Ovary (tissue), 9 donors: Measurements from ENCODE around the gene ARFGAP3. TPM values are rescaled to one million over a fixed set of nuclear protein-coding genes. Genes with fewer than 3 reads are reported as not detected.

ENCODE experiments used
- DNase-seq, 5 donors: peaks; one replicate each; pipeline ENCODE4 v3.0.0-alpha.2; 2019 to 2020
- H3K27ac ChIP-seq, 2 donors: fragments of 200-600 bp; one replicate each; pipeline versions ENCODE4 v1.5.1 to v1.8.0; 2019 to 2022
- H3K27me3 ChIP-seq: fragments of 200-600 bp; one replicate; pipeline ENCODE4 v1.8.0; 2022
- H3K36me3 ChIP-seq: fragments of 200-600 bp; sonication (generic); one replicate; pipeline ENCODE4 v1.5.1; 2019
- H3K4me1 ChIP-seq: one replicate; pipeline ENCODE4 v1.8.1; 2013; ENCODE audit warnings: mild to moderate bottlenecking, moderate library complexity; ENCODE audit not compliant: insufficient read depth
- H3K4me3 ChIP-seq: fragments of 200-600 bp; sonication (generic); one replicate; pipeline ENCODE4 v1.5.1; 2017
- H3K9me3 ChIP-seq, 2 donors: fragments of 200-600 bp in 1 of 2; sonication (generic) in 1 of 2; one replicate each; pipeline versions ENCODE4 v1.5.1 to v1.8.1; 2013 to 2019; ENCODE audit warnings: mild to moderate bottlenecking in 1 of 2, moderate library complexity in 1 of 2
- EP300 ChIP-seq: sonication (generic); formaldehyde crosslinking; IDR thresholded peaks from one replicate; pipeline ENCODE4 v1.6.1; 2017; ENCODE audit warnings: antibody characterized with exemption
- POLR2A ChIP-seq: fragments of 450-650 bp; IDR thresholded peaks from one replicate; pipeline ENCODE4 v1.6.1; 2017; ENCODE audit warnings: antibody characterized with exemption, mild to moderate bottlenecking, moderate library complexity
- WGBS, 3 donors: extraction: QIAGEN DNeasy Blood & Tissue Kit in 1 of 3; methylation state at CpG; one replicate each; pipeline versions ENCODE4 v1.1.5 to v1.1.7; 2013 to 2017; 5-methylcytosine and 5-hydroxymethylcytosine counted together
- intact Hi-C, 4 donors: fragments of 100-400 bp; cut with DNase I; formaldehyde crosslinking; loops; one replicate each; pipeline versions ENCODE4 v1.11.0 to v1.15.1; 2022 to 2023
- polyA plus RNA-seq, 2 donors: library from polyadenylated mRNA; stranded (reverse); fragments of 200-250 nt in 1 of 2; fragments of 350-450 nt in 1 of 2; fragmentation: Illumina TruSeq in 1 of 2; extraction: RNeasy Lipid Tissue Mini Kit (QIAGEN cat#74804) in 1 of 2; gene quantifications; one replicate each; pipeline ENCODE4 v1.2.3, GENCODE V29; 2013 to 2014
- total RNA-seq, 7 donors: library from RNA; depleted of rRNA in 2 of 7; stranded (reverse); fragments of >200 nt in 2 of 7; fragmentation: NEBNext Ultra II Directional in 3 of 7; extraction: Animal tissue kit (Norgen Biotek cat#: 25700) in 3 of 7; gene quantifications; one replicate each; pipeline versions ENCODE4 v1.1.0 to v1.2.4, GENCODE V29; 2016 to 2023
- TF ChIP-seq, protein P1 (sequence below), 3 donors: fragments of 450-650 bp in 2 of 3; fragments of 200-600 bp in 1 of 3; IDR thresholded peaks; one replicate each; pipeline versions ENCODE4 v1.5.1 to v1.8.0; 2016 to 2022; ENCODE audit warnings: antibody characterized with exemption in 3 of 3, mild to moderate bottlenecking in 1 of 3
- donor health status: DM: no; HTN: no; CAD: no; lungs with moderate emphysema.
- donor health status: DM: no; HTN: no; CAD: no.
- donor health status: Bipolar disorder and iron deficiency.
- donor health status: DM: yes; HTN: yes; CAD: no.
- donor health status: DM: no; HTN: no; CAD: no.
- donor health status: DM: yes; HTN: yes; CAD: no.

Gene ARFGAP3
- total and polyA plus RNA-seq, 9 donors: 21.6 to 47.8 (median 39.2) TPM

DNA sequence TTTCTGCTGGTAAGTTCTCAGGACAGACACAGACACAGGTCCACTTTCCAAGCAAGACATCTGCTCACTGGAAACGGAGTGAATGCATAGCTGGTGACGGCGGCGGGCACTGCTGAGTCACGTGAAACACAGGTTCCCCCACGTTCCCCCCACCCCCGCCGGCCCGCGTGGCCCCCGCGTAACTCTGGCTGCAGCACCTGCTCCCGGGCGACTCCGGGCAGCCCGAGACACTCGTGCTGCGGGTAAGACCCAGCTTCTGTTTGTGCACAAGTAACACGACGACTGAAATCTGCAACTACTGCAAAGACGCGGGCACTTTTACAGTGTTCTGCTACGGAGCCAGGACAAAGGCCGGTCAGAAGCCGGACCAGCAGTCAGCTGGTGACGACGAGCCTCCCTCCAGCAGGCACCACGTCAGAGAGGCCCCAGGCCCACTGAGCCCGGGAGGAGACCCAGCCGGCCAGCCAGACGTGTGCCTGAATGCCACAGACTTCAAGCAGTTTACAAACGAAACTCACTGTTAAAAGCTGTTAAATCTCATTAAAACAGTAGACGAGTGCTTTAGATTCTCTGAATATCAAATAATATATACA lies 12.9 kb upstream of the ARFGAP3 start:
- no peak for DNase-seq
- TF ChIP-seq POLR2A: no peak
- TF ChIP-seq, protein P1, sequence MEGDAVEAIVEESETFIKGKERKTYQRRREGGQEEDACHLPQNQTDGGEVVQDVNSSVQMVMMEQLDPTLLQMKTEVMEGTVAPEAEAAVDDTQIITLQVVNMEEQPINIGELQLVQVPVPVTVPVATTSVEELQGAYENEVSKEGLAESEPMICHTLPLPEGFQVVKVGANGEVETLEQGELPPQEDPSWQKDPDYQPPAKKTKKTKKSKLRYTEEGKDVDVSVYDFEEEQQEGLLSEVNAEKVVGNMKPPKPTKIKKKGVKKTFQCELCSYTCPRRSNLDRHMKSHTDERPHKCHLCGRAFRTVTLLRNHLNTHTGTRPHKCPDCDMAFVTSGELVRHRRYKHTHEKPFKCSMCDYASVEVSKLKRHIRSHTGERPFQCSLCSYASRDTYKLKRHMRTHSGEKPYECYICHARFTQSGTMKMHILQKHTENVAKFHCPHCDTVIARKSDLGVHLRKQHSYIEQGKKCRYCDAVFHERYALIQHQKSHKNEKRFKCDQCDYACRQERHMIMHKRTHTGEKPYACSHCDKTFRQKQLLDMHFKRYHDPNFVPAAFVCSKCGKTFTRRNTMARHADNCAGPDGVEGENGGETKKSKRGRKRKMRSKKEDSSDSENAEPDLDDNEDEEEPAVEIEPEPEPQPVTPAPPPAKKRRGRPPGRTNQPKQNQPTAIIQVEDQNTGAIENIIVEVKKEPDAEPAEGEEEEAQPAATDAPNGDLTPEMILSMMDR (IDR thresholded peaks at IDR 0.05): no peak
- no peak for TF ChIP-seq EP300
- H3K36me3 ChIP-seq: no peaks in the 10 kb centered on the region
- H3K9me3 ChIP-seq: no peaks in the 10 kb centered on the region
- no peak overlapping the region for H3K4me3 ChIP-seq
- no peak overlapping the region for H3K27ac ChIP-seq
- no peaks in the 10 kb centered on the region for H3K27me3 ChIP-seq
- H3K4me1 ChIP-seq: no peaks in the 10 kb centered on the region
- intact Hi-C loops: loop anchor here in 1 of 4 donors (10.0 kb wide), 1 partner anchor 165 kb away; no protein-coding TSS in a partner anchor
- WGBS, 3 donors: 84 to 87% (median 87%) methylated on average over 33 of the region's 33 CpGs

DNA sequence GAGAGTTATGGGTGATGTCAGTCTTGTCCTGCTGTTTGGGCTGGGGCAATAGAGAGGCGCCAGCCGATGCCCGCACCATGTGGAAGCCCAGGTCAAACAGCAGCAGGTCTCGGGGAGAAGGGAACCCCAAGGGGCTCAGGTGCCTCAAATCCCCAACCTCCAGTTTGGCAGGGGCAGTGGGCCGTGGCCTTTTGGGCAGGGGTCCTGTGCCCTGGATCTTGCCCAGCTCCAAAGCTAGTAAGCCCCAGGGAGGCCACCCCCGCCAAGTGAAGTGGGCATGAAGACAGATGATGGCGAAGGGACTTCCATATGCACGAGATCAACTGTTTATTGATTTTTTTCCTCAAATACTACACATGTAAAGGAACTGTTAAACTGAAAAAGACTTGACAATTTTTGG lies 12.4 kb upstream of the ARFGAP3 start:
- no peak for TF ChIP-seq POLR2A
- no peaks in the 10 kb centered on the region for H3K4me1 ChIP-seq
- H3K27ac ChIP-seq: no peak overlapping the region
- intact Hi-C loops: loop anchor here in 1 of 4 donors (10.0 kb wide), 1 partner anchor 165 kb away; no protein-coding TSS in a partner anchor
- no peaks in the 10 kb centered on the region for H3K36me3 ChIP-seq
- DNase-seq: no peak
- 89 to 92% (median 89%) methylated on average over 8 of the region's 8 CpGs for WGBS, 3 donors
- no peaks in the 10 kb centered on the region for H3K27me3 ChIP-seq
- no peak overlapping the region for H3K4me3 ChIP-seq
- H3K9me3 ChIP-seq: no peaks in the 10 kb centered on the region

DNA sequence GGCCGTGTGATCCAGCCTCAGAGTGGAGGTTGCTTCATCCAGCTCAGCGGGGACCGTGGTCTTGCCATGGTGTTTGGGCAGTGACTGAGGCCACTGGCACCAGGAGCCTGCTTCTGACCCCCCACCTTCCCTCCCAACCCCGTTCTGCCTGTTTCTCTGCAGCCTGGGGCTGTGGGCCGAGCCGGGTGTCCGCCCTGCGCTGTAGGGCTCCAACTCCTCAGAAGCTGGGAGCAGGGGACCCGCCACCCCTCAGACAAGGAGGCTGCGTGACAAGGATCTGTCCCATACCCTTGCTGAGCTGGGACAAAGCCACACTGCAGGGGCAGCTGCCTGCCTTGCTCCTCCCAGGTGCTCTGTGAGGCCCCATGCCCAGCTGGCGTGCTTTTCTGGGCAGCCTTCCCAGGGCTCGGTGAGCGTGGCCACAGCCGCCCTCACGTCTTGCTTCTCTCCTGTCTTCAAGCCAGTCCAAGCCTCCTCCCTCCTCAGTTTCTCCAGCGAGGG lies 11.7 kb upstream of the ARFGAP3 start:
- Histone ChIP-seq H3K36me3 (no peaks in the 10 kb centered on the region), H3K27me3 (no peaks in the 10 kb centered on the region), H3K9me3 (no peaks in the 10 kb centered on the region), H3K4me3 (no peak overlapping the region), H3K27ac (no peak overlapping the region), H3K4me1 (no peaks in the 10 kb centered on the region)
- intact Hi-C loops: loop anchor here in 1 of 4 donors (10.0 kb wide), 1 partner anchor 166 kb away; no protein-coding TSS in a partner anchor
- TF ChIP-seq, protein P1 (IDR thresholded peaks at IDR 0.05): no peak
- no peak for TF ChIP-seq POLR2A
- WGBS, 3 donors: 54 to 68% (median 63%) methylated on average over 13 to 16 of the region's 16 CpGs
- peak in 1 of 5 donors; percentile 58 for DNase-seq

DNA sequence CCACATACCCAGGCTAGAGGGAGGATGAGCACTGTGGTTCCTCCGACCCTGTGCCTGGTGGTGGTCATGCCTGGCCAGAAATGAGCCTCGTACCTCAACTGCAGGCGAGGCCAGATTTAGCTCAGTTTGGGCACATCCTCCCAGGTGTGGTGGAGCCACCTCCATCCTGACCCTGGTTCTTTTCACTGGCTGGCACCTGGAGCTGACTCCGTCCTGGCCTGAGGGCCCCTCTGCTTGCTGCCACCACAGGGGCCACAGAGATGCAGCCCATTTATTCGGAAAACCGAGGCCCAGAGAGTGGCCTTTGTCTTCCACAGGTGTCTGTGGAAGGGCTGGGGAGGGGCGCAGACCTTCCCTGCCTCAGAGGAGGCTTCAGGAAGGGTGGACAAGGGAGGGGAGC lies 9.0 kb upstream of the ARFGAP3 start:
- Histone ChIP-seq H3K4me1 (no peaks in the 10 kb centered on the region), H3K9me3 (no peaks in the 10 kb centered on the region), H3K27me3 (no peaks in the 10 kb centered on the region), H3K27ac (no peak overlapping the region), H3K4me3 (no peak overlapping the region), H3K36me3 (no peaks in the 10 kb centered on the region)
- WGBS, 3 donors: 89 to 93% (median 90%) methylated on average over 7 of the region's 7 CpGs
- TF ChIP-seq POLR2A (no peak), EP300 (no peak)
- TF ChIP-seq, protein P1 (IDR thresholded peaks at IDR 0.05): no peak
- DNase-seq: no peak
- intact Hi-C loops: loop anchor here in 1 of 4 donors (10.0 kb wide), 1 partner anchor 169 kb away; no protein-coding TSS in a partner anchor

DNA sequence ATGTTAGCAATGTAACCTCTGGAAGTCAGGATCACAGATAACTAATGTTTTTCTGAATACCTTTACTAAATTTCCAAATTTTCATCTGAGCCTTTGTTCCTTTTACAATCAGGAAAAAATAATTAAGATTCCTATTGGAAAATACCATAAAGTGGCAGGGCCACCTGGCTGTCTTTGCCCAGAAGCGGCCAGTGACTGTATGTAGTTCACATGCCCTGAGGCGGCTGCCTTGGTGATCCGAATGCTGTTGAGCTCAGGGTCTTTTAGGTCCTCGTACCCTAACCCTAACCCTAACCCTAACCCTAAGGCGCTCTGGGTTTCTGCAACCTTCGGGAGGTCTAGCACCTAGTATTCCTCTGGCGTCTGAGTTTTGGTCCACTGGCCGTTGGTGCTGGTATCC lies 8.5 kb upstream of the ARFGAP3 start:
- 83 to 90% (median 83%) methylated on average over 8 of the region's 8 CpGs for WGBS, 3 donors
- TF ChIP-seq POLR2A: no peak
- no peak for TF ChIP-seq EP300
- TF ChIP-seq, protein P1 (IDR thresholded peaks at IDR 0.05): no peak
- no peak overlapping the region for H3K27ac ChIP-seq
- no peak overlapping the region for H3K4me3 ChIP-seq
- H3K36me3 ChIP-seq: no peaks in the 10 kb centered on the region
- no peaks in the 10 kb centered on the region for H3K9me3 ChIP-seq
- no peaks in the 10 kb centered on the region for H3K4me1 ChIP-seq
- intact Hi-C loops: loop anchor here in 1 of 4 donors (10.0 kb wide), 1 partner anchor 169 kb away; no protein-coding TSS in a partner anchor
- no peak for DNase-seq
- no peaks in the 10 kb centered on the region for H3K27me3 ChIP-seq
